Activated CD4-positive, alpha-beta T cell treated with anti-CD3 and anti-CD28 coated beads, Interleukin-2, amount 50 U/mL, for 48 hours (primary cell): ENCODE results near the gene RUSC2.
A peak's percentile ranks its signal among the peaks of the same experiment; 100 is the strongest.

Experiments used
- DNase-seq, 2 experiments: peaks; one replicate each; pipeline ENCODE4 v3.0.0-alpha.2; 2020

Gene RUSC2, protein sequence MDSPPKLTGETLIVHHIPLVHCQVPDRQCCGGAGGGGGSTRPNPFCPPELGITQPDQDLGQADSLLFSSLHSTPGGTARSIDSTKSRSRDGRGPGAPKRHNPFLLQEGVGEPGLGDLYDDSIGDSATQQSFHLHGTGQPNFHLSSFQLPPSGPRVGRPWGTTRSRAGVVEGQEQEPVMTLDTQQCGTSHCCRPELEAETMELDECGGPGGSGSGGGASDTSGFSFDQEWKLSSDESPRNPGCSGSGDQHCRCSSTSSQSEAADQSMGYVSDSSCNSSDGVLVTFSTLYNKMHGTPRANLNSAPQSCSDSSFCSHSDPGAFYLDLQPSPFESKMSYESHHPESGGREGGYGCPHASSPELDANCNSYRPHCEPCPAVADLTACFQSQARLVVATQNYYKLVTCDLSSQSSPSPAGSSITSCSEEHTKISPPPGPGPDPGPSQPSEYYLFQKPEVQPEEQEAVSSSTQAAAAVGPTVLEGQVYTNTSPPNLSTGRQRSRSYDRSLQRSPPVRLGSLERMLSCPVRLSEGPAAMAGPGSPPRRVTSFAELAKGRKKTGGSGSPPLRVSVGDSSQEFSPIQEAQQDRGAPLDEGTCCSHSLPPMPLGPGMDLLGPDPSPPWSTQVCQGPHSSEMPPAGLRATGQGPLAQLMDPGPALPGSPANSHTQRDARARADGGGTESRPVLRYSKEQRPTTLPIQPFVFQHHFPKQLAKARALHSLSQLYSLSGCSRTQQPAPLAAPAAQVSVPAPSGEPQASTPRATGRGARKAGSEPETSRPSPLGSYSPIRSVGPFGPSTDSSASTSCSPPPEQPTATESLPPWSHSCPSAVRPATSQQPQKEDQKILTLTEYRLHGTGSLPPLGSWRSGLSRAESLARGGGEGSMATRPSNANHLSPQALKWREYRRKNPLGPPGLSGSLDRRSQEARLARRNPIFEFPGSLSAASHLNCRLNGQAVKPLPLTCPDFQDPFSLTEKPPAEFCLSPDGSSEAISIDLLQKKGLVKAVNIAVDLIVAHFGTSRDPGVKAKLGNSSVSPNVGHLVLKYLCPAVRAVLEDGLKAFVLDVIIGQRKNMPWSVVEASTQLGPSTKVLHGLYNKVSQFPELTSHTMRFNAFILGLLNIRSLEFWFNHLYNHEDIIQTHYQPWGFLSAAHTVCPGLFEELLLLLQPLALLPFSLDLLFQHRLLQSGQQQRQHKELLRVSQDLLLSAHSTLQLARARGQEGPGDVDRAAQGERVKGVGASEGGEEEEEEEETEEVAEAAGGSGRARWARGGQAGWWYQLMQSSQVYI (N-terminal part only)

DNA sequence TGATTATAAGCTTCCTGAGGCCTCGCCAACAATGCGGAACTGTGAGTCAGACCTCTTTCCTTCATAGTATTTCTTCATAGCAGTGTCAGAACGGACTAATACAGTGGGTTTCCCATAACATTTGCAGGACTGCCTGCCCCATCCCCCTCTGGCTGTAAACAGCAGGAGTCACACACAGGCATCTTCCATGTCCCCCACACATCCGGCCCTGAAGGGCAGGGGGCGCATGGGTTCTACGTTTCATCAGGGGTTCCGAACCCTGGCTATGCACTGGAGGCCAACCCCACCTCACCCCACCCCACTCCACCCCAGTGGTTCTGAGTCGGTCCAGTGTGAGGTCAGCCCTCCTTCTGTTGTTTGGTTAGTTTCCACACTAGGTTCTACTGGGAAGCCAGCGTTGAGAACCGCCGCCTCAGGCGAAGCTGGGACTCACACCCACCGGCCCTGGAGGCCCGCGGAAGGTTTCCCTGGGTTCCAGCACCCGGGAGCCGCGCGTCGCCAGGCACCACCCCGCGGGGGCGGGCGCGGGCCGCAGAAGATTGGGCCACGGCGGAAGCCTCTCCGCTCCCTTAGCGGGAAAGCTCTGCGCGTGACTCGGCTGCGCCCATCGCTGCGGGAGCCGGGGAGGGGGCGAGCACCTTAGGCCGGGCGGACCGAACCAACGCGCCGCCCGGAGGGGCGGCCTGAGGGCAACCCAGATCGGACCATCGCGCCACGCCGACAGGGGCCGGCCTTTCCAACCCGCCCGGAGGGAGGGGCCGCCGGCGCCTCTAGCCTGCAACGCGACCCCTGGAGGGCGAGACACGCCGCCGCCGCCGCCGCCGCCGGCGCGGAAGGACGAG lies at the start of gene RUSC2:
Gene RUSC2 (plus strand): TSS at position 799 of the 842 bp plus-strand sequence. CDS start 56,411 bp downstream, outside the sequence.
- DNase-seq = peak; percentile 59 to 65

DNA sequence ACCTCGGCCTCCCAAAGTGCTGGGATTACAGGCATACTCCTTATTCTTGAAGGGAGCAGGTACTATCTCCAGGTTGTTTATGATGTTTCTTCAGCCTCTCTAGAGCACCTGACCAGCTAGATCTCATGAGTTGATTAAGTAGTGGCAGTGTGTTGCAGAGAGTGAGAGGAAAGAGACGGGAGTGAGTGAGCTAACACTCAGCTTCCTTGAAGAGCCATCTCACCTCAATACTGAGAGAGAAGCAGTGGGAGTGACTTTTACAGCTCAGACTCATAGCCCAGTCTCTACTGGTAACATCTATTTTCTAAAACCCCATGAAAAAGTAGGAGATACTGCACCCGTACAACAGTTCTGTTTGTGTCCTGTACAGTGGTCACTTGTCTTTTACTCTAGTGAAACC lies 43.9 kb upstream of the RUSC2 start:
- DNase-seq = no peak

DNA sequence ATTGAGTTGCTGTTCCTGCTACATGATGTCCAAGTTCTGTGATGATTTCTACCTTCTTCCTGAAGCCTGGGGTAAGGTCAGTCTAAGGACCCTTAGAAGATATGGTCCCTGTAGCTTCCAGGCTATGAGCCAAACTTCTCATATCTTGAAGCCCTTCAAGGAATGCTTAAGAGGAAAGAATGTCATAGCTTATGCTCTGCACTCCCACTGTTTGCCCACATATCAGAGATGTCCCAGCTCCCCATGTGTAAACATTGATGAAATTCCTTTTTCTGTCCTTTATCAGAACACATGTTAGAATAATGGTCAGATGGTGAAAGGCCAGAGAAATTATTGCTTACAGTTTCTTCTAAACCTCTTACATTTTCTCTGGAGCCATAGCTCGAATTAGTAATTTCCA lies 41.4 kb upstream of the RUSC2 start:
- no peak for DNase-seq

DNA sequence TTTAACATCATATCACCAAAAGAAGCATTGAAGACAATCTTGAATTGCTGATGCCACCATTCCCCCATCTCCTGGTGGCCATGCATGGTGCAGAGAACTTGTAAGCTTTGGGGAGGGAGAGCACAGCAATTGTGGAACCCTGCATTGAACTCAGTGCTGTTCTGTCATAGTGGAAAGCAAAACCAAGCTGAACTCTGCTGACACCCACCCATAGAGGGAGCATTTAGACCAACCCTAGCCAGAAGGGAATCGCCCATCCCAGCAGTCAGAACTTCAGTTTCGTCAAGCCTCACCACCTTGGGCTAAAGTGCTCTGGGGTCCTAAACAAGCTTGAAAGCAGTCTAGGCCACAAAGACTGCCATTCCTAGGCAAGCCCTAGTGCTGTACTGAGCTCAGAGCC lies 37.4 kb upstream of the RUSC2 start:
- no peak for DNase-seq

DNA sequence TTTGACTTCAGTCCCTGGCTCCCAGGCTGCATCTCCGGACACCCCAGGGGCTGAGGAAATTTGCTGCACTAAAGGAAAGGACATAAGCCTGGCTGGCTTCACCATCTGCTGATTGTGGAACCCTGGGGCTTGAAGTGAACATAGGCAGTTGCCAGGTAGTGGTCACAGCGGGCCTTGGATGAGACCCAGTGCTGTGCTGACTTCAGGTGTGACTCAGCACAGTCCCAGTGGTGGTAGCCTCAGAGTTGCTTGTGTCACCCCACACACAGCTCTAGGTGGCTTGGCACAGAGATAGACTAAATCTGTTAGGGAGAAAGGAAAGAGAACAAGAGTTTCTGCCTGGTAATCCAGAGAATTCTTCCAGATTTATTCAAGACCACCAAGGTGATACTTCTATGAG lies 36.1 kb upstream of the RUSC2 start:
- no peak for DNase-seq

DNA sequence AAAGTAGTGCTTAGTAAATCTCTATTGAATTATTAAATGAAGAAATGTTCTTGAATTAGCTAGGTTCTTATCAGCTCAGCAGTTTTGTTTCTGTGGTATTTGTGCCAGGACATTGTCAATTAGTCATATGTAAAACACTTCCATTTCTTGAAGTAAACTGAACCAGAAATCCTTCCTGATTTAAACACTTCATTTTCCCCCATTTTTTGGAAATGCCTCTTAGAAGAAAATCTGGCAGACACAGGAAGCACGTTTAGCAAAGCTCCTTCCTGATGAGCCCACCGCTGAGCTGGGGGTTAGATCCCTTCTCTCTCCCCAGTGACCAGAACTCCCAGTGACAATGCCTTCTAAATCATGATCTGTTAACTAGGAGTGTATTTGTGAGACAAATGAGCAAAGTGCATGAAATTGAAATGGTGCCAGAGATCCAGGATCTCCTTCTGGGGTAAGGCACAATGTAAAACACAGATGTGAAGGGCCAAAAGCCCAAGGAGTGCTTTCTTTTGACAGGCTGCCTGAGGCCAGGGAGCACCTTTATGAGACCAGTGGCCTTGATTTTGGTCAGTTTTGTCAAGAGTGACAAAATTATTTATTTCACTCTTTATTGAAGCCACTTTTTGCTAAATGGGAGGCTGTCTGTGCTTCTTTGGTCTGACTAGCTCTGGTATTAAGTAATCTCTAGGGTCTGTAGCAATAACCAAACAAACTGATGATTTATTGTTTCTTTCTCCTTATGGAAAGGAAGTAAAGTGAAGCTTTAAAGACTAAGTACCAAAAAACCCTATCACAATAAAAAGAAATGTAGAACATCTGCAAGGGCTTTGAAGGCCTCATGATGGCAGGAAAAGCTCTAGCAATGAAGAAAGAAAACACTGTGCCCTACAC lies 25.5 kb upstream of the RUSC2 start:
- no peak for DNase-seq

DNA sequence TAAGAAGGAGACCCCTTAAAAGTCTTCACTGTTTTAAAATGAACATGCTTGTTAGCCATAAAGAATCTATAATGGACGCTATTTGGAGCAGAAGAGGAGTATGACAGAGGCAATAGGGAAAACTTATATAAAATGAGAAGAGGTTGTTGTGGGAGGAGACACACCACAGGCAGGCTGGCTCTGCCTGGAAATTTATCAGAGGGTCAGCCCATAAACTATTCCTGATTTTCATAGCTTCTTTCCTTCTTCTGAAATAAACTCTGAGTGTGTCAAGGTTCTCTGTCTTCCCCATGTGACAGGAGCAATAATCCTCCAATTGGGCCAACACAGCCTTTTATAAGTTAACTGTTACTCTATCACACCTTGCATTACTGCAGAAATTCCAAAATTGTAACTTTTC lies 19.6 kb upstream of the RUSC2 start:
- DNase-seq = no peak

DNA sequence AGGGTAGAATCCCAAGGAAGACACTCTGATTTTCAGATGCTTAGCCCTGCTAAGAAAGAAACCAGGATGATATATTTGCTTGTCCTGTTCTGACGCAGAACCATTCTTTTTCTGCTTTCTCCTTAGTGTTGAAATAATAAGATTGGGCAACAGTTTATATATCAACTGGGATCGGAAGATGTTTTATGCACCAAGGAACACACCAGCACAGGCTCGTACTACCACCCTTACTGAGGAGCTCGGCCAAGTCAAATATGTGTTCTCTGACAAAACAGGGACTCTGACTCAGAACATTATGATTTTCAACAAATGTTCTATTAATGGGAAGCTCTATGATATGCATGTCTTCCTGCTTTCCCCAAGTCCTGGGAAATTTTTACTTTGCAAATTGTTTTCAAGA lies 19.0 kb upstream of the RUSC2 start:
- DNase-seq = no peak

DNA sequence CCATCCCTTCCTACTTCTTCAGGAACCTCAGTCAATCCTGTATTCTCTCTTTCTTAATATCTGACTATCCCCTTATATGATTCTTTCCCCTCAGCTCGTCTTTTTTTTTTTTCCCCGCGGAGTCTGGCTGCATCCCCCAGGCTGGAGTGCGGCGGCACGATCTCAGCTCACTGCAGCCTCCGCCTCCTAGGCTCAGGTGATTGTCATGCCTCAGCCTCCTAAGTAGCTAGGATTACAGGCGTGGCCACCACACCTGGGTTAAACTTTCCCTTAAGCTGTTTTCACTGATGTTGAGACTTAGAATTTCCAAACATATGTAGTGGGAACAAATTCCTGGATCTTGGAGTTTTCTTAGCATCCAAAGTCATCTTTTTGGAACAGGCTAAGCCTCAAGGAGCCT lies 13.3 kb upstream of the RUSC2 start:
- DNase-seq = no peak

DNA sequence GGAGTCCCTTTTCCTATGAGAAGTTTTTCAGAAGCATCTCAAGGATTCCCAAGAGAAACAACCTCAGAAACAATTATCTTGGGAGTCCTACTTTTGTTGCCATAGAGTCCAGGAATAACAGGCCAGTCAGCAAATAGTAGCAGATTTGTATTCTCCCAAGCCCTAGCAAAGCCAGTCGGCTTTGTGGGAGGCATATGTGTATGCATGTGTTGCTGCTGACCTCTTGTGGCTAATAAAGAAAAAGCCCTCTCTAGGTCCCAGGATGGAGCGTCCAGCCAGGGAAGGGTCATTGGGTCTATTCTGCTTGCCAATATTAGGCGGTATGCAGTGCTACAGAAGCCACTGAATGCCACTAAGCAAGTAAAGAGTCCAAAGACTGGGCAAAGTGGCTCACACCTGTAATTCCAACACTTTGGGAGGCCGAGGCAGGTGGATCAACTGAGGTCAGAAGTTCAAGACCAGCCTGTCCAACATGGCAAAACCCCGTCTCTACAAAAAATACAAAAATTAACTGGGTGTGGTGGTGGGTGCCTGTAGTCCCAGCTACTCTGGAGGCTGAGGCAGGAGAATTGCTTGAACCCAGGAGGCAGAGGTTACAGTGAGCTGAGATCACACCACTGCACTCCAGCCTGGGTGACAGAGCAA lies 12.6 kb upstream of the RUSC2 start:
- peak in 1 of 2 experiments; percentile 31 for DNase-seq

DNA sequence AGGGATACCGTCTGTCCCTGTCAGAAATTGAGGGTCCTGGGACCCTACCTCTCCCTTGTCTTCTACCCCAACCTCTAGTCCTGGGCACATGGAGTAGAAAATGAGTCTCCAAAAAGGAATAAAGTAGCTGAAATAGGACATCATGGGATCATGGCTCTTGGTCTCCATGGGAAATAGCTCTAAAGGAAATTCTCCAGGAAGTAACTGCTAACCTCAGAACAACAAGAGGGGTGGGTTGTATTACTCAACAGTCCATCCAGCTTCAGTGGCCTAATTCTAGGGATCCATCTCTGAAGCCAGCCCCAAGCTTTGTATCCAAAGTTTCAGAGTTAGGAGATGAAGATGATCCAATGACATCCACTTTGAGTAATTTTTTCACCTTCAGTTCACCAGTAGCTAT lies 11.0 kb upstream of the RUSC2 start:
- DNase-seq = no peak

DNA sequence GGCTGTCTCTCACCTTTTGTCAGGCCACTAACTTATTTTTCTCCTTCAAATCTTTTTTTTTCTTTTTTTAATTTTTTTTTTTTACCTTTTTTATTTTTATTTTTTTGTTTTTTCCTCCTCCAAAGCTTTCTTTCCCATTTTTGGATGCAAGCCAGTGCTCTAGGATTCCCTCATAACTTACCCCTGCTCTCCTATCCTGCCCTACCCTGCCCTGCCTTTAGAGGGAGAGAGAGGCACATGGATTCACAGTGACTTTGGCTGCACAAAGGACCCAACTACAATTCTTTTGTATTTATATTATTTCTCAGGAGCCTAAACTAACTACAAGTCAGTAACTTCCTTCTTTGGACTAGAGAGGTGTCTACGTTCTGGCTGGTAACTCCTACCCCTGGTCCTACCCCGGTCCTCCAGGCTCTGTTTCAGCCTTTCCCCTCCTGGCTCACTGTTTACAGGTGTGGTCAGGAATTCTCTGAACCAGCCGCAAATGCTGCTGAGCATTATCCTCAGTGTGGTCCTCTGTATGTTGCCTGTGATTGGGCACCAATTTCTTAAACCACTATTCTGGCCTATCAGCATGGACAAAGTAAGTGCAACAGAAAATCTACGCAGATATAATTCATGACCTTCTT lies 8.4 kb upstream of the RUSC2 start:
- peak in 1 of 2 experiments; percentile 28 for DNase-seq

DNA sequence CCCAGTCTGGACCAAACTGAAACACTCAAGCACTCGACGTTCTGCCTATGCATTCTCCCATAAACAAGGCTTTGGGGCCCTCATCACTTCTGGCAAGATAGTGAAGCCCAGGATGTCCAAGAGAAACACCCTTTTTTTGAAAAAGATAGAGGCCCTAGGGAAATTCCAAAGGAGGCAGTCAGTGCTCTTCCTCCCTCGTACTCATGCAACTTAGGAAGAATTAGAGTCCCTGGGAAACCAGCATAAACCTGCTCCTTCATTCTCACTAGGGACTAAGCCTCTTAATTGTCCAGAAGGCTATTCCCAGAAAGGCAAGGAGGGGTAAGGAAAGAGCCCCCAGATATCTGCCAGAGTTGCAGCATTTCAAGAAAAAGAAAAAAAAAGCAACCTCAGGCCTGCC lies 7.8 kb upstream of the RUSC2 start:
- DNase-seq = no peak

DNA sequence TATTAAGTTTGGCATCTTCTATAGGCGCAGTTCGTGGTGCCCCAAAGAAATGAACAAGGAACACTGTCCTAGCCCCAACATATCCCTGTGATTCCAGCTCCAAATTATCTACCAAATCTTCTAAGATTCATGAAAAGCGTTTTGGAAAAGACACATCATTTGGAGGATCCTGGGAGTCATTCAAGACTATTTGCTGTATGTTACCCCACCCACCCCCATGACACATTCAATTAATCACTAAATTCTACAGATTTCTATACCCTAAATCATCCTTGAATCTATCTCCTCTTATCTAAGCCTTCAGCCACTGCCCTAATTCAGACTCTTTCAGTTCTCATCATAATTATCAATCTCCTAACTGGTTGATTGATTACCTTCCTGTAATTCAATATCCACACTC lies 5.5 kb upstream of the RUSC2 start:
- DNase-seq = no peak

DNA sequence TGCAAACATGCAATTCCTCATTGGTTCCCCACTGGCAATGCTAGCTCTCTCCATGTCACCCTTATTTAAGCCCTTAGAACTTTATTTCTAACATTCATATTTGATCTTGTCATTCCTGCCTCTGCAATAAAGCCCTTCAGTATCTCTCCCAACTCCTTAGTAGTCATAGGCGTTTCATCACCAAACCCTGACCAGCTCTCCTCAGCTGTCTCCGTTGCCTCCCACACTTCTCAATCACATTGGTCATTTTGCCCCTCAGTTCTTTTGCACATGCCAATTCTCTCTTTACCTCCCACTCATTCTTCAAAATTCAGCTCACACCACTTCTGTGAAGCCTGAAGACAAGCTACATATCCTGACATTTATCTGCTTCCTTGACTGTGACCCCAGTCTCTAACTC lies 2.8 kb upstream of the RUSC2 start:
- no peak for DNase-seq

DNA sequence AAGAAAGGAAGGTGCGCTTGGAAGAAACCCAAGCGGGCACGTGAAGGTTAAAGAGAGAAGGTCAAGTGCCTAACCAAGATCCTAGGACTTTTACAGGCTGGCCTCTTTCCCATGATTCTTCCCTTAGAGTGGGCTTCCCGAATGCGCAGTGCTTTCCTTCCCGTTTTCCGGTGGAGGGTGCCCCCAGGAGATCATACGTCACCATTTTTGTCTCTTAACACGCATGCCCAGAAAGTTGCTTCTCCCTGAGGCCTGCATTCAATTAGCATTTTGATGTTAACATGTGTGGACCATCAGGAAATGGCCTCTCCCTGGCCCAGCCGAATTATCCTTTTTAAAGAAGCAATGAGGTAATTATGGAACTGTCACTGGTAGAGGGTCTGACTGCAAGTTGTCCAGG lies 1.9 kb upstream of the RUSC2 start:
- DNase-seq = no peak

DNA sequence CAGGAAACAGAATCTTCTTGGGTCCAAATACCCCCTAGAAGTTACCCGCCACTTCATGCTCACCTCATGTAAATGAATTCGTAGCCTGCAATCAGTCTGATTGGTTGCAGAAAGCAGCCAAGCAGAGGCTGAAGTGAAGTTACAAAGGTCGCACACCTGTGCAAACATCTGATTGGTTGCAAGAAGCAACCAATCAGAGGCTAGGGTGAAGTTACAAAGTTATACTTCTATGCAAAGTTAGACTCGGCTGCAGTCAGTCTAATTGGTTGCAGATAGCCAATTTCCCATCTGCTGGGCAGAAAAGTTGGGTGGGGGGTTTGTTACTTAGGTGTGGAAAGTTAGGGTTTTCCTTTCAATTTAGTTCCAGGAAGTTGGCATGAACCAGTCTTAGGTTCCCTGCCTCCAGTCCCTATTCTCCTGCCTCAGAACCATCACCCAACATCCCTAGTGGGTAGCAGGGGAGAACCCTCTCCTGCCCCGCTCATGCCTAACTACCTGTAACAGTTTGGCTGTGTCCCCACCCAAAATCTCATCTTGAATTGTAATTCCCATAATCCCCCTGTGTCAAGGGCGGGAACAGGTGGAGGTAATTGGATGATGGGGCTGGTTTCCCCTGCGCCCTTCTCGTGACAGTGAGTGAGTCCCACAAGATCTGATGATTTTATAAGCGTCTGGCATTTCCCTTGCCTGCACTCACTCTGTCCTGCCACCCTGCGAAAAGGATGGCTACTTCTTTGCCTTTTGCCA lies 1.2 kb upstream of the RUSC2 start:
- DNase-seq = no peak

DNA sequence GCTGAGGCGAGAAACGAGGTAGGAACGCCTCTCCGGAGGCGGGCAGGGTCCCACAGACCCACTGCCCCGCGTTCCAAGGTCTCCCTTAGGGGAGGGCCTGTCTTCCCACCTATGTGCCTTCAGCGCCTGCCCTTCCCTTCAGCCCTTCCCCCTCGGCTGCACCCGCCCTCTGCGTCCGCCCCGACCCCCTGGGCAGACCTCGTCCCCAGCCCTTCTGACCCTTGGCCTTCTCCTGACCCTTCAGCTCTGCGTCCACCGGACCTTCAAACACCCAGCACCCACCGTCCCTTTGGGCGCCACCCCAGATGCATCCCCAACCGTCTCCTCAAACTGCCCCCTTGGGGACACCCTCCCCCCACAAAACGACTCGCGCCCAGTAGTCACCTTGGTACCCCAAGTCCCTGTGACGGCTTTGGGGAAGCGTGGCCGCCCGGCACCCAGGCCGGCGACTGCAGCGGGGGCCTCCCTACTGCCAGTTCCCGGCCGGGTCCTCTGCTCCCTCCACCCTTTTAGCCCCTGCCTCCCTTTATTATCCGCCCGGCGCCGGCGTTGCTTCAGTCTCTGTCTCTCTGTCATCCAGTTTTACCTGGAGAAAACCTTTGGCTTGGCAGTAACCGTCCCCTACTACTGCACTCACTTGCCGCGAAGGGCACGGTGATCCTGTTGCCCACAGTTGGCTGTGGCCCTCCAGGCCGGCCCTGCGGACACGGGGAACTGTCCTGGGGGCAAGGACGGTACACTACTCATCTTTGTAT lies 421 bp downstream of the RUSC2 start:
- no peak for DNase-seq
